WTC11 (cell line): ENCODE results near the gene LRRC7.

Experiments used
- ARID4B ChIP-seq: sonication (generic); formaldehyde crosslinking; IDR thresholded peaks from 2 replicates; pipeline ENCODE4 v1.8.0; 2023; ENCODE audit warnings: missing genetic modification reagents, mild to moderate bottlenecking, borderline replicate concordance
- ATF1 ChIP-seq: sonication (generic); formaldehyde crosslinking; IDR thresholded peaks from 2 replicates; pipeline ENCODE4 v1.8.1; 2023; ENCODE audit warnings: mild to moderate bottlenecking, moderate library complexity, missing genetic modification reagents
- ATF2 ChIP-seq: sonication (generic); formaldehyde crosslinking; IDR thresholded peaks from 2 replicates; pipeline ENCODE4 v1.8.1; 2022; ENCODE audit warnings: low read depth, missing genetic modification reagents, borderline replicate concordance
- CREB1 ChIP-seq: sonication (generic); formaldehyde crosslinking; IDR thresholded peaks from 2 replicates; pipeline ENCODE4 v1.8.0; 2023; ENCODE audit warnings: mild to moderate bottlenecking, missing genetic modification reagents
- CTCF ChIP-seq: fragments of 200-600 bp; IDR thresholded peaks from 2 replicates; pipeline ENCODE4 v1.8.0; 2022; ENCODE audit warnings: antibody characterized with exemption
- ESRRA ChIP-seq: sonication (generic); formaldehyde crosslinking; IDR thresholded peaks from 2 replicates; pipeline ENCODE4 v1.8.1; 2022; ENCODE audit warnings: mild to moderate bottlenecking, missing genetic modification reagents, borderline replicate concordance
- FOXJ3 ChIP-seq: sonication (generic); formaldehyde crosslinking; IDR thresholded peaks from 2 replicates; pipeline ENCODE4 v1.9.0; 2021; ENCODE audit warnings: missing genetic modification reagents, mild to moderate bottlenecking, borderline replicate concordance
- NFYB ChIP-seq: sonication (generic); formaldehyde crosslinking; conservative IDR thresholded peaks from 2 replicates; pipeline ENCODE4 v1.8.0; 2022; ENCODE audit warnings: low read depth, missing genetic modification reagents
- NR2C2 ChIP-seq: sonication (generic); formaldehyde crosslinking; IDR thresholded peaks from 2 replicates; pipeline ENCODE4 v1.8.0; 2022; ENCODE audit warnings: mild to moderate bottlenecking, missing genetic modification reagents
- PRDM15 ChIP-seq: sonication (generic); formaldehyde crosslinking; IDR thresholded peaks from 2 replicates; pipeline ENCODE4 v1.8.0; 2022; ENCODE audit warnings: missing genetic modification reagents
- SP1 ChIP-seq: sonication (generic); formaldehyde crosslinking; conservative IDR thresholded peaks from 2 replicates; pipeline ENCODE4 v1.8.1; 2022; ENCODE audit warnings: missing genetic modification reagents
- TCF7 ChIP-seq: sonication (generic); formaldehyde crosslinking; IDR thresholded peaks from 2 replicates; pipeline ENCODE4 v1.8.0; 2022; ENCODE audit warnings: mild to moderate bottlenecking, low read depth, missing genetic modification reagents, moderate library complexity

- TF ChIP-seq CTCF (no peak), ARID4B (CRISPR knock-in tag) (no peak), CREB1 (CRISPR knock-in tag) (no peak), ATF2 (CRISPR knock-in tag) (no peak), ATF1 (CRISPR knock-in tag) (no peak), ESRRA (CRISPR knock-in tag) (no peak), PRDM15 (CRISPR knock-in tag) (no peak), FOXJ3 (CRISPR knock-in tag) (no peak), NR2C2 (CRISPR knock-in tag) (no peak), NFYB (no peak), SP1 (CRISPR knock-in tag) (no peak), TCF7 (CRISPR knock-in tag) (no peak)
Observed at GRCh38 chr1:69932760-69933159, 365.0 kb downstream of the LRRC7 start.
